Lung (tissue), 12 donors: ENCODE measurements around the gene CARMIL1. TPM values are rescaled to one million over a fixed set of nuclear protein-coding genes. Genes with fewer than 3 reads are reported as not detected.

Experiments used
- ATAC-seq: fragments of 200-7000 bp; cut with Tn5 transposase; one replicate; pipeline ENCODE4 v1.9.1; 2020; ENCODE audit warnings: moderate number of reproducible peaks; ENCODE audit not compliant: insufficient read depth, low FRiP score
- DNase-seq, 3 donors: peaks; one replicate each; pipeline ENCODE4 v3.0.0-alpha.2; 2013 to 2017
- H3K27ac ChIP-seq, 2 donors: one replicate each; pipeline ENCODE4 v1.5.1; 2013; ENCODE audit warnings: mild to moderate bottlenecking in 2 of 2, moderate library complexity in 2 of 2, control low read depth in 1 of 2, inconsistent platforms in 1 of 2, low read depth in 1 of 2, low read length in 1 of 2
- H3K27me3 ChIP-seq, 3 donors: one replicate each; pipeline ENCODE4 v1.5.1; 2013; ENCODE audit warnings: low read length in 2 of 3; ENCODE audit not compliant: control insufficient read depth in 3 of 3, insufficient read depth in 3 of 3
- H3K36me3 ChIP-seq, 4 donors: one replicate each; pipeline ENCODE4 v1.5.1; 2013; ENCODE audit warnings: low read length in 4 of 4, mild to moderate bottlenecking in 1 of 4, moderate library complexity in 1 of 4; ENCODE audit not compliant: control insufficient read depth in 4 of 4, insufficient read depth in 4 of 4
- H3K4me1 ChIP-seq, 5 donors: one replicate each; pipeline ENCODE4 v1.5.1; 2013; ENCODE audit warnings: low read length in 5 of 5, mild to moderate bottlenecking in 2 of 5, moderate library complexity in 1 of 5; ENCODE audit not compliant: control insufficient read depth in 5 of 5, insufficient read depth in 5 of 5
- H3K4me3 ChIP-seq: one replicate; pipeline ENCODE4 v1.5.1; 2013; ENCODE audit warnings: mild to moderate bottlenecking, control low read depth, moderate library complexity
- H3K9ac ChIP-seq, 2 donors: one replicate each; pipeline ENCODE4 v1.5.1; 2013; ENCODE audit warnings: low read length in 2 of 2, control low read depth in 1 of 2; ENCODE audit not compliant: insufficient read depth in 1 of 2
- H3K9me3 ChIP-seq, 4 donors: one replicate each; pipeline ENCODE4 v1.5.1; 2013; ENCODE audit warnings: low read length in 3 of 4, mild to moderate bottlenecking in 1 of 4, moderate library complexity in 1 of 4; ENCODE audit not compliant: control insufficient read depth in 4 of 4, insufficient read depth in 3 of 4
- CTCF ChIP-seq: IDR thresholded peaks from 2 replicates; pipeline ENCODE4 v1.5.1; 2012; ENCODE audit warnings: mild to moderate bottlenecking; ENCODE audit errors: control extremely low read depth, extremely low read depth
- WGBS, 2 donors: extraction: QIAGEN DNeasy Blood & Tissue Kit; methylation state at CpG; one replicate each; pipeline ENCODE4 v1.1.7; 2013; 5-methylcytosine and 5-hydroxymethylcytosine counted together
- polyA plus RNA-seq, 2 donors: library from polyadenylated mRNA; stranded (reverse); fragments of 200-250 nt; gene quantifications; one replicate each; pipeline ENCODE4 v1.2.1, GENCODE V29; 2013
- total RNA-seq, 2 donors: library from RNA; depleted of rRNA in 1 of 2; stranded (reverse); fragments of >200 nt in 1 of 2; gene quantifications; one replicate each; pipeline ENCODE4 v1.2.1, GENCODE V29; 2014 to 2021
- donor health status: control.
- donor health status: control.
- donor health status: Bipolar disorder and iron deficiency.
- donor health status: healthy.
- donor health status: DM: yes; HTN: yes; CAD: no.

CARMIL1 gene
- total and polyA plus RNA-seq, 4 donors, result 8.0 to 38.3 (median 34.9) TPM

GRCh38 chr6:25360621-25361020 lies 81.4 kb downstream of the CARMIL1 start:
- no peaks in the 10 kb centered on the region for H3K36me3 ChIP-seq
- TF ChIP-seq CTCF, result no peak
- no peak overlapping the region for H3K27ac ChIP-seq
- no peak for ATAC-seq
- no peaks in the 10 kb centered on the region for H3K27me3 ChIP-seq
- WGBS, 2 donors, result 24 to 47% methylated on average over 1 of the region's 1 CpG
- H3K9ac ChIP-seq, result no peak overlapping the region
- no peak for DNase-seq
- peaks cover 5 to 23% (median 12%) of the 10 kb centered on the region in 5 donors for H3K4me1 ChIP-seq
- peaks cover 0 to 2% (median 0%) of the 10 kb centered on the region in 4 donors for H3K9me3 ChIP-seq
- H3K4me3 ChIP-seq, result no peak overlapping the region

GRCh38 chr6:25363427-25363826 lies 84.3 kb downstream of the CARMIL1 start:
- H3K4me1 ChIP-seq, result peaks cover 5 to 32% (median 16%) of the 10 kb centered on the region in 5 donors
- WGBS, 2 donors, result 13 to 14% methylated on average over 2 of the region's 2 CpGs
- DNase-seq (no peak), ATAC-seq (no peak)
- no peak for TF ChIP-seq CTCF
- H3K4me3 ChIP-seq, result no peak overlapping the region
- H3K27ac ChIP-seq, result no peak overlapping the region
- no peak overlapping the region for H3K9ac ChIP-seq
- H3K27me3 ChIP-seq, result no peaks in the 10 kb centered on the region
- no peaks in the 10 kb centered on the region for H3K36me3 ChIP-seq
- H3K9me3 ChIP-seq, result peaks cover 0 to 2% (median 0%) of the 10 kb centered on the region in 4 donors

GRCh38 chr6:25365154-25365553 lies 86.0 kb downstream of the CARMIL1 start:
- Histone ChIP-seq H3K36me3 (no peaks in the 10 kb centered on the region), H3K27me3 (no peaks in the 10 kb centered on the region), H3K9ac (no peak overlapping the region), H3K4me3 (no peak overlapping the region), H3K9me3 (no peaks in the 10 kb centered on the region), H3K27ac (no peak overlapping the region), H3K4me1 (peaks cover 5 to 32% (median 10%) of the 10 kb centered on the region in 5 donors)
- no peak for TF ChIP-seq CTCF
- no peak for DNase-seq
- ATAC-seq, result no peak
- WGBS, 2 donors, result 95% methylated on average over 5 of the region's 5 CpGs

- H3K36me3 ChIP-seq, result no peaks in the 10 kb centered on the region
- 46 to 60% methylated on average over 1 of the region's 1 CpG for WGBS, 2 donors
- no peak for ATAC-seq
These were observed 87.8 kb downstream of the CARMIL1 start for GRCh38 chr6:25366903-25367545.

More at GRCh38 chr6:25366903-25367545, 87.8 kb downstream of the CARMIL1 start:
- TF ChIP-seq CTCF, result no peak
- Histone ChIP-seq H3K4me1 (peaks cover 0 to 26% (median 8%) of the 10 kb centered on the region in 5 donors), H3K4me3 (no peak overlapping the region), H3K9ac (no peak overlapping the region), H3K27ac (no peak overlapping the region), H3K9me3 (no peaks in the 10 kb centered on the region), H3K27me3 (no peaks in the 10 kb centered on the region)
- DNase-seq, result no peak
